Measurements from ENCODE around the gene SPIB. TPM values are rescaled to one million over a fixed set of nuclear protein-coding genes. Genes with fewer than 3 reads are reported as not detected.

SPIB gene
- total and polyA plus RNA-seq, 2 experiments from 2014 or later, result 12.6 to 17.5 TPM

- Histone ChIP-seq H3K4me1 (ENCODE audit: insufficient read depth) (peaks cover 2% of the 10 kb centered on the region; the same call in 1 of the 2 replicates), H3K79me2 (replicated peaks; ENCODE audit: insufficient read depth) (no peaks in the 10 kb centered on the region), H3F3A (replicated peaks; ENCODE audit: low read depth) (peaks cover 1% of the 10 kb centered on the region), H3K9me2 (ENCODE audit: insufficient read depth) (no peaks in the 10 kb centered on the region), H3K36me3 (ENCODE audit: insufficient read depth) (peaks cover under 1% of the 10 kb centered on the region; the same call in 1 of the 2 replicates), H3K27me3 (ENCODE audit: insufficient read depth) (no peaks in the 10 kb centered on the region), H4K20me1 (replicated peaks; ENCODE audit: insufficient read depth) (peaks cover 3% of the 10 kb centered on the region), H3K4me2 (no peak overlapping the region), H2AFZ (no peak overlapping the region), H3K27ac (ENCODE audit: low read depth) (no peak overlapping the region), H3K4me3 (no peak overlapping the region)
- DNase-seq (ENCODE audit: low spot score), result no peak
- Mint-ChIP-seq H3K9me3 (no peaks in the 10 kb centered on the region; the same call in 2 of the 3 replicates), H3K4me3 (no peak overlapping the region), H3K27me3 (ENCODE audit: insufficient read depth, low read depth, poor library complexity) (peaks cover 6% of the 10 kb centered on the region), H3K36me3 (ENCODE audit: low read depth) (peaks cover 67% of the 10 kb centered on the region), H3K27ac (no peak overlapping the region), H3K4me1 (peaks cover 6% of the 10 kb centered on the region; the same call in 2 of the 3 replicates)
- TF ChIP-seq NANOG (IDR thresholded peaks at IDR 0.05; ENCODE audit: borderline replicate concordance), result no peak
- ATAC-seq, result no peak
These were observed 8.6 kb upstream of the SPIB start for GRCh38 chr19:50410109-50410508.

GRCh38 chr19:50412419-50412818 lies 6.3 kb upstream of the SPIB start:
- Histone ChIP-seq H3K27me3 (ENCODE audit: insufficient read depth) (no peaks in the 10 kb centered on the region), H3K36me3 (ENCODE audit: insufficient read depth) (no peaks in the 10 kb centered on the region; the same call in 1 of the 2 replicates), H4K20me1 (replicated peaks; ENCODE audit: insufficient read depth) (no peaks in the 10 kb centered on the region; the same call in 1 of the 2 replicates), H3K79me2 (replicated peaks; ENCODE audit: insufficient read depth) (no peaks in the 10 kb centered on the region), H3K4me3 (no peak overlapping the region), H3K9me2 (ENCODE audit: insufficient read depth) (no peaks in the 10 kb centered on the region), H3F3A (replicated peaks; ENCODE audit: low read depth) (peaks cover 4% of the 10 kb centered on the region), H3K4me2 (no peak overlapping the region), H2AFZ (no peak overlapping the region), H3K27ac (ENCODE audit: low read depth) (no peak overlapping the region), H3K4me1 (ENCODE audit: insufficient read depth) (peaks cover 7% of the 10 kb centered on the region; the same call in 1 of the 2 replicates)
- DNase-seq (ENCODE audit: low spot score) (no peak), ATAC-seq (no peak)
- Mint-ChIP-seq H3K4me1 (peaks cover 6% of the 10 kb centered on the region; the same call in 2 of the 3 replicates), H3K27ac (no peak overlapping the region), H3K27me3 (ENCODE audit: insufficient read depth, low read depth, poor library complexity) (peaks cover 8% of the 10 kb centered on the region), H3K9me3 (no peaks in the 10 kb centered on the region; the same call in 2 of the 3 replicates), H3K36me3 (ENCODE audit: low read depth) (peaks cover 49% of the 10 kb centered on the region), H3K4me3 (no peak overlapping the region)
- no peak for TF ChIP-seq EZH2 (IDR thresholded peaks at IDR 0.05; ENCODE audit: low read depth, unreplicated experiment)
- TF ChIP-seq ZNF462 (CRISPR knock-in tag; IDR thresholded peaks at IDR 0.05), result no peak
- TF ChIP-seq NANOG (IDR thresholded peaks at IDR 0.05; ENCODE audit: borderline replicate concordance), result no peak
- TF ChIP-seq POLR2AphosphoS5 (IDR thresholded peaks at IDR 0.05; ENCODE audit: low read depth), result no peak
- no peak for TF ChIP-seq REST (IDR thresholded peaks at IDR 0.05; ENCODE audit: unreplicated experiment)
- TF ChIP-seq JUNB (IDR thresholded peaks at IDR 0.05; ENCODE audit: unreplicated experiment), result no peak
- no peak for TF ChIP-seq CREB1 (CRISPR knock-in tag; IDR thresholded peaks at IDR 0.05; ENCODE audit: low read depth)
